SU-DHL-6 (cell line): Measurements from ENCODE around the gene CRP.

Experiments used
- H2AFZ ChIP-seq: fragments of 200-600 bp; sonication (generic); 2 replicates; pipeline ENCODE4 v1.6.1; 2014; ENCODE audit warnings: low read depth, mild to moderate bottlenecking, moderate library complexity, mixed read lengths, antibody characterized with exemption, low read length; ENCODE audit not compliant: severe bottlenecking
- H3F3A ChIP-seq: fragments of 200-600 bp; shearing (Covaris generic); 2 replicates; pipeline ENCODE4 v1.6.0; 2016; ENCODE audit warnings: antibody characterized with exemption, mild to moderate bottlenecking; ENCODE audit not compliant: insufficient read depth
- H3K27ac ChIP-seq: fragments of 200-600 bp; sonication (generic); 2 replicates; pipeline ENCODE4 v1.5.1; 2016; ENCODE audit warnings: low read depth, mild to moderate bottlenecking, low read length, moderate library complexity, mixed read lengths
- H3K27me3 ChIP-seq: fragments of 200-600 bp; sonication (generic), shearing (Covaris generic); 2 replicates; pipeline ENCODE4 v1.6.0; 2014; ENCODE audit warnings: mild to moderate bottlenecking, low read length
- H3K36me3 ChIP-seq: fragments of 200-600 bp; sonication (generic); 2 replicates; pipeline ENCODE4 v1.6.1; 2014; ENCODE audit warnings: mild to moderate bottlenecking, low read length, mixed read lengths
- H3K4me2 ChIP-seq: fragments of 300-600, 200-600 bp; shearing (Covaris generic), sonication (generic); 2 replicates; pipeline ENCODE4 v1.6.0; 2014; ENCODE audit warnings: low read length, low read depth, mild to moderate bottlenecking; ENCODE audit not compliant: poor library complexity, severe bottlenecking
- H3K4me3 ChIP-seq: fragments of 200-600 bp; sonication (generic); 2 replicates; pipeline ENCODE4 v1.5.1; 2014; ENCODE audit warnings: antibody characterized with exemption, low read length, mild to moderate bottlenecking, mixed read lengths; ENCODE audit not compliant: insufficient read depth, poor library complexity, severe bottlenecking
- H3K79me2 ChIP-seq: fragments of 200-600 bp; sonication (generic); 2 replicates; pipeline ENCODE4 v1.6.1; 2014; ENCODE audit warnings: mild to moderate bottlenecking, low read length, moderate library complexity; ENCODE audit not compliant: insufficient read depth
- H3K9ac ChIP-seq: fragments of 200-600 bp; sonication (generic); 2 replicates; pipeline ENCODE4 v1.7.0; 2014; ENCODE audit warnings: mild to moderate bottlenecking, low read length
- H3K9me2 ChIP-seq: fragments of 200-600 bp; sonication (generic); replicated peaks from 2 replicates; pipeline ENCODE4 v1.6.1; 2014; ENCODE audit warnings: low read length; ENCODE audit not compliant: insufficient read depth
- H3K9me3 ChIP-seq: fragments of 200-600 bp; sonication (generic); 2 replicates; pipeline ENCODE4 v1.6.1; 2014; ENCODE audit warnings: low read length, mixed read lengths; ENCODE audit not compliant: insufficient read depth
- H4K20me1 ChIP-seq: fragments of 200-600 bp; sonication (generic); 2 replicates; pipeline ENCODE4 v1.6.1; 2014; ENCODE audit warnings: low read depth, mild to moderate bottlenecking, antibody characterized with exemption, low read length, moderate library complexity, mixed read lengths
- CTCF ChIP-seq: fragments of 200-600 bp; sonication (generic); IDR thresholded peaks from one replicate; pipeline ENCODE4 v1.5.1; 2017; ENCODE audit warnings: antibody characterized with exemption, mild to moderate bottlenecking, low read length, moderate library complexity; ENCODE audit not compliant: insufficient read depth, poor library complexity, severe bottlenecking
- EZH2phosphoT487 ChIP-seq: fragments of 200-600 bp; sonication (generic), shearing (Covaris generic); conservative IDR thresholded peaks from 2 replicates; pipeline ENCODE4 v1.6.1; 2018; ENCODE audit warnings: mild to moderate bottlenecking, antibody characterized with exemption, low read length, moderate library complexity, mixed read lengths

The CRP gene

DNA sequence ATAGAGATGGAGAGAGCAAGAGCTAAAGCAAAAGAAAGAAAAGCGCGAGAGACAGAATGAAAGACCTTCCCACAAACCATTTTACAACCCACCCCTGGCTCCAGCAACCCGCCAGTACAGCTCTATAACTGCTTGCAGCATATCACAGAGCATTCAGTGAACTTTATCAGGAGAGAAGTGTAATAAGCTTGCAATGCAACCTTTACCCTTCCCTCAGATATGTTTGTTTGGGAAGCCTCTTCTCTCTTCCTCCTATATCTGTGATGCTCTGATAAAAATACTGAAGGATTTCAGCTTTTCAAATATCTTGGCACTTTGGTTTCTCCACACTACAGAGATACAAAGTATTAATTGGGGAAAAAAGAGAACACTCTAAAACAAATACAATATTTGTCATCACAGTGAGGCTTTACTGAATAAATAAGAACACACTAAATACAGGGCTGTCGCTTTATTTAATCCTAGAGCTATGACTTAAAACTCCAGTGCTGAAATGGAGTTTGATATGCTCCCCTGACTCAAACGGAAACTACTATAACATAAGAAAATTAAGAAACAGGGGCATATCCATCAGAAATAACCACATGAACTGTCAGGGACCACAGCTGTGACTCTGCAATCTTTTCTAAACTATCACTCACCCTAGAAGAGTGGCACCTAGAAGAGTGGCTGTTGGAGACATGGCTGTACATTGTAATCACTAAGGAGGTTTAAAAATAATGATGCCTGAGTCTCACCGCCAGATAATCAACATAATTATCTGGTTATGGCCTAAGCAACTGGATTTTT is 6.7 kb downstream of the CRP start:
- Histone ChIP-seq H3K4me2 (no peak overlapping the region), H3K27me3 (no peaks in the 10 kb centered on the region)

DNA sequence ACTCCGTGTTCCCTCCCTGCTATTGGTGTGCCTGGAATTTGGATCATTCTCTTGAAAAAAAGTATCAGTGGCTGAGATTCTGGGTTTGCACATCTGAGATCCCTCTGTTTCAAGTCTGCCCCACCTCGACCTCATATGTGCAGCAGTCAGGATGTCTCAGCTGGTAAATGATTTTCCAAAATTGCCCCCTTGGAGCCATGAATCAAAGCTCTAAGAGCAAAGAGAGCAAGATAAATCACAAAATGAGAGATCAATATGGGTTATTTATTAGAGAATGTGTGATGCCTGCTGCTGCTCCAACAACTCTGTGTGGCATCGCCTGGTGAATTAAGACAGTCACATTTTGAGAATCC is 8.5 kb downstream of the CRP start:
- TF ChIP-seq EZH2phosphoT487 (no peak), CTCF (no peak)
- H3K27ac ChIP-seq: no peak overlapping the region
- H3K9ac ChIP-seq: no peak overlapping the region
- H3K79me2 ChIP-seq: no peaks in the 10 kb centered on the region
- no peaks in the 10 kb centered on the region for H3F3A ChIP-seq
- no peaks in the 10 kb centered on the region for H4K20me1 ChIP-seq
- no peaks in the 10 kb centered on the region for H3K36me3 ChIP-seq
- H2AFZ ChIP-seq: no peak overlapping the region
- no peaks in the 10 kb centered on the region for H3K9me3 ChIP-seq
- no peaks in the 10 kb centered on the region for H3K27me3 ChIP-seq
- H3K4me3 ChIP-seq: no peak overlapping the region
- no peak overlapping the region for H3K4me2 ChIP-seq
- no peaks in the 10 kb centered on the region for H3K9me2 ChIP-seq

More for the DNA sequence above, 6.7 kb downstream of the CRP start:
- H3K27ac ChIP-seq: no peak overlapping the region
- H3F3A ChIP-seq: no peaks in the 10 kb centered on the region
- TF ChIP-seq EZH2phosphoT487 (no peak), CTCF (no peak)
- H3K9ac ChIP-seq: no peak overlapping the region
- H3K9me2 ChIP-seq: no peaks in the 10 kb centered on the region
- H3K36me3 ChIP-seq: no peaks in the 10 kb centered on the region
- H3K79me2 ChIP-seq: no peaks in the 10 kb centered on the region
- H3K9me3 ChIP-seq: no peaks in the 10 kb centered on the region
- H3K4me3 ChIP-seq: no peak overlapping the region
- no peaks in the 10 kb centered on the region for H4K20me1 ChIP-seq
- no peak overlapping the region for H2AFZ ChIP-seq

- no peak overlapping the region for H2AFZ ChIP-seq
- H3K27ac ChIP-seq: no peak overlapping the region
- H3K79me2 ChIP-seq: no peaks in the 10 kb centered on the region
- H3K36me3 ChIP-seq: no peaks in the 10 kb centered on the region
- H3K27me3 ChIP-seq: no peaks in the 10 kb centered on the region
- TF ChIP-seq EZH2phosphoT487 (no peak), CTCF (no peak)
- no peaks in the 10 kb centered on the region for H3K9me3 ChIP-seq
- H3K4me3 ChIP-seq: no peak overlapping the region
- no peaks in the 10 kb centered on the region for H4K20me1 ChIP-seq
- H3K9ac ChIP-seq: no peak overlapping the region
- no peaks in the 10 kb centered on the region for H3K9me2 ChIP-seq
- H3K4me2 ChIP-seq: no peak overlapping the region
- no peaks in the 10 kb centered on the region for H3F3A ChIP-seq
These were observed 9.0 kb downstream of the CRP start for GRCh38 chr1:159705251-159705903.
